Caco-2 (cell line): ENCODE measurements around the gene CABP1. TPM values are rescaled to one million over a fixed set of nuclear protein-coding genes. Genes with fewer than 3 reads are reported as not detected.

Experiments used
- BruUV-seq: library from RNA; stranded (reverse); fragments of 400-500 nt; replicated peaks from 2 replicates; lab custom pipeline; 2021; lab: Mats Ljungman, UMichigan
- CTCF ChIA-PET: fragments of 300-600 bp; sonication (Branson Sonifier 250); formaldehyde crosslinking; loops from one replicate; lab custom pipeline; 2022; ENCODE audit warnings: antibody characterized with exemption; lab: Charles Lee
- POLR2A ChIA-PET: fragments of 300-600 bp; sonication (Branson Sonifier 250); formaldehyde crosslinking; loops from one replicate; lab custom pipeline; 2022; ENCODE audit warnings: antibody characterized with exemption; lab: Charles Lee
- DNase-seq, 2 experiments: peaks; one replicate each; pipeline versions ENCODE4 v3.0.0 to v3.0.0-alpha.2; 2020 to 2022
- H3K27me3 ChIP-seq: replicated peaks from 2 replicates; pipeline ENCODE4 v1.6.0; 2011; ENCODE audit warnings: low read length; ENCODE audit not compliant: control insufficient read depth, insufficient read depth
- H3K36me3 ChIP-seq: 2 replicates; pipeline ENCODE4 v1.5.1; 2011; ENCODE audit warnings: low read length; ENCODE audit not compliant: control insufficient read depth, insufficient read depth
- H3K4me1 ChIP-seq: fragments of 250-450 bp; sonication (Bioruptor Pico); 2 replicates; pipeline ENCODE4 v1.5.1; 2020; ENCODE audit warnings: mild to moderate bottlenecking
- H3K4me3 ChIP-seq: 2 replicates; pipeline ENCODE4 v1.5.1; 2011; ENCODE audit warnings: low read depth, mild to moderate bottlenecking, control low read depth, low read length
- H3K9me3 ChIP-seq: fragments of 250-450 bp; sonication (Bioruptor Pico); 2 replicates; pipeline ENCODE4 v1.5.1; 2020; ENCODE audit warnings: mild to moderate bottlenecking, moderate library complexity
- H3K27ac Mint-ChIP-seq: one replicate; pipeline ENCODE4 v1.8.0; 2022; ENCODE audit warnings: mixed read lengths; ENCODE audit not compliant: unreplicated experiment
- H3K27me3 Mint-ChIP-seq: one replicate; pipeline ENCODE4 v1.8.0; 2022; ENCODE audit warnings: mixed read lengths; ENCODE audit not compliant: insufficient read depth, unreplicated experiment
- H3K36me3 Mint-ChIP-seq: one replicate; pipeline ENCODE4 v1.8.0; 2022; ENCODE audit warnings: mild to moderate bottlenecking, mixed read lengths; ENCODE audit not compliant: insufficient read depth, unreplicated experiment
- H3K4me1 Mint-ChIP-seq: one replicate; pipeline ENCODE4 v1.8.0; 2022; ENCODE audit warnings: low read depth, mixed read lengths; ENCODE audit not compliant: unreplicated experiment
- H3K4me3 Mint-ChIP-seq: one replicate; pipeline ENCODE4 v1.8.0; 2022; ENCODE audit warnings: mild to moderate bottlenecking, moderate library complexity, mixed read lengths; ENCODE audit not compliant: unreplicated experiment
- H3K9me3 Mint-ChIP-seq: one replicate; pipeline ENCODE4 v1.8.0; 2022; ENCODE audit warnings: mixed read lengths; ENCODE audit not compliant: unreplicated experiment
- CTCF ChIP-seq, 2 experiments: fragments of 200-600 bp in 1 of 2; IDR thresholded peaks; 1 replicate in 1 of 2; 2 replicates in 1 of 2; pipeline versions ENCODE4 v1.5.1 to v1.8.0; 2011 to 2022; ENCODE audit warnings: antibody characterized with exemption in 1 of 2, control low read depth in 1 of 2, inconsistent platforms in 1 of 2, low read depth in 1 of 2, low read length in 1 of 2, mild to moderate bottlenecking in 1 of 2, moderate library complexity in 1 of 2; ENCODE audit not compliant: insufficient read depth in 1 of 2, severe bottlenecking in 1 of 2, unreplicated experiment in 1 of 2
- intact Hi-C: fragments of 100-400 bp; cut with micrococcal nuclease; formaldehyde crosslinking; loops from one replicate; pipeline ENCODE4 v1.10.0; 2022; ENCODE audit not compliant: unreplicated experiment
- total RNA-seq: library from RNA; stranded (reverse); gene quantifications from 2 replicates; pipeline ENCODE4 v1.2.3, GENCODE V29; 2022

Gene CABP1
- total RNA-seq, 1 experiment from 2014 or later: 0.95 TPM

GRCh38 chr12:120666571-120667390 is 26.4 kb downstream of the CABP1 start:
- no peaks in the 10 kb centered on the region for H3K9me3 Mint-ChIP-seq
- ChIA-PET CTCF (no interaction called here), POLR2A (no interaction called here)
- intact Hi-C loops: no loop called here
- no TSS peak for BruUV-seq
- no peak for TF ChIP-seq CTCF (IDR thresholded peaks at IDR 0.05; ENCODE audit: insufficient read depth in 1 of 2, low read depth in 1 of 2, low read length in 1 of 2, severe bottlenecking in 1 of 2, unreplicated experiment in 1 of 2)
- Histone ChIP-seq H3K9me3 (no peaks in the 10 kb centered on the region), H3K27me3 (no peaks in the 10 kb centered on the region), H3K36me3 (no peaks in the 10 kb centered on the region), H3K4me3 (no peak overlapping the region), H3K4me1 (no peaks in the 10 kb centered on the region)
- H3K27me3 Mint-ChIP-seq: no peaks in the 10 kb centered on the region
- H3K4me3 Mint-ChIP-seq: no peak overlapping the region
- no peak overlapping the region for H3K27ac Mint-ChIP-seq
- no peaks in the 10 kb centered on the region for H3K4me1 Mint-ChIP-seq
- H3K36me3 Mint-ChIP-seq: no peaks in the 10 kb centered on the region
- DNase-seq: no peak

GRCh38 chr12:120668091-120668867 is 27.9 kb downstream of the CABP1 start:
- POLR2A ChIA-PET: no interaction called here
- no peak overlapping the region for H3K27ac Mint-ChIP-seq
- H3K36me3 Mint-ChIP-seq: no peaks in the 10 kb centered on the region
- intact Hi-C loops: no loop called here
- Histone ChIP-seq H3K9me3 (no peaks in the 10 kb centered on the region), H3K4me3 (no peak overlapping the region), H3K27me3 (no peaks in the 10 kb centered on the region), H3K36me3 (no peaks in the 10 kb centered on the region), H3K4me1 (no peaks in the 10 kb centered on the region)
- H3K27me3 Mint-ChIP-seq: no peaks in the 10 kb centered on the region
- TF ChIP-seq CTCF (IDR thresholded peaks at IDR 0.05; ENCODE audit: insufficient read depth in 1 of 2, low read depth in 1 of 2, low read length in 1 of 2, severe bottlenecking in 1 of 2, unreplicated experiment in 1 of 2): no peak
- BruUV-seq: no TSS peak
- no peak overlapping the region for H3K4me3 Mint-ChIP-seq
- no peak for DNase-seq
- H3K4me1 Mint-ChIP-seq: no peaks in the 10 kb centered on the region
- H3K9me3 Mint-ChIP-seq: no peaks in the 10 kb centered on the region
- CTCF ChIA-PET: interaction anchor here (1.0 kb wide), 1 partner anchor 87 kb away, joined by 3 read pairs; the partner anchor contains the start of gene POP5
